Sigmoid colon (tissue), 7 donors: ENCODE measurements around the gene TRAPPC5. TPM values are rescaled to one million over a fixed set of nuclear protein-coding genes. Genes with fewer than 3 reads are reported as not detected.

Experiments
- DNase-seq: peaks from one replicate; pipeline ENCODE4 v3.0.0-alpha.2; 2019
- H3K27ac ChIP-seq, 4 donors: fragments of 200-600 bp; sonication (generic); one replicate each; pipeline ENCODE4 v1.5.1; 2016 to 2019; ENCODE audit warnings: mild to moderate bottlenecking in 1 of 4
- H3K27me3 ChIP-seq, 3 donors: fragments of 200-600 bp; sonication (generic); one replicate each; pipeline ENCODE4 v1.5.1; 2019; ENCODE audit warnings: mild to moderate bottlenecking in 1 of 3
- H3K36me3 ChIP-seq, 4 donors: fragments of 200-600 bp; sonication (generic); one replicate each; pipeline ENCODE4 v1.5.1; 2016 to 2019
- H3K4me1 ChIP-seq, 4 donors: fragments of 200-600 bp; sonication (generic); one replicate each; pipeline ENCODE4 v1.5.1; 2017 to 2019
- H3K4me3 ChIP-seq, 4 donors: fragments of 200-600 bp; sonication (generic); one replicate each; pipeline ENCODE4 v1.5.1; 2017 to 2019; ENCODE audit warnings: mild to moderate bottlenecking in 2 of 4, moderate library complexity in 1 of 4
- H3K9me3 ChIP-seq, 4 donors: fragments of 200-600 bp in 3 of 4; sonication (generic) in 3 of 4; one replicate each; pipeline versions ENCODE4 v1.5.1 to v1.6.1; 2013 to 2019
- CTCF ChIP-seq, 4 experiments: fragments of 450-650 bp in 3 of 4; fragments of 200-600 bp in 1 of 4; IDR thresholded peaks; one replicate each; pipeline ENCODE4 v1.5.1; 2016 to 2019; ENCODE audit warnings: antibody characterized with exemption in 4 of 4, mild to moderate bottlenecking in 3 of 4, moderate library complexity in 2 of 4
- EP300 ChIP-seq, 4 donors: sonication (generic); formaldehyde crosslinking; IDR thresholded peaks; one replicate each; pipeline ENCODE4 v1.6.1; 2017; ENCODE audit warnings: antibody characterized with exemption in 4 of 4
- POLR2A ChIP-seq, 2 donors: fragments of 450-650 bp; IDR thresholded peaks; one replicate each; pipeline ENCODE4 v1.6.1; 2016; ENCODE audit warnings: antibody characterized with exemption in 2 of 2, mild to moderate bottlenecking in 2 of 2, moderate library complexity in 2 of 2
- POLR2AphosphoS5 ChIP-seq, 4 donors: sonication (generic); formaldehyde crosslinking; IDR thresholded peaks; one replicate each; pipeline ENCODE4 v1.6.1; 2017; ENCODE audit warnings: antibody characterized with exemption in 4 of 4
- WGBS, 2 donors: extraction: QIAGEN DNeasy Blood & Tissue Kit; methylation state at CpG; one replicate each; pipeline ENCODE4 v1.1.7; 2013; 5-methylcytosine and 5-hydroxymethylcytosine counted together
- intact Hi-C: fragments of 100-400 bp; cut with DNase I; formaldehyde crosslinking; loops from one replicate; pipeline ENCODE4 v1.15.1; 2023
- polyA plus RNA-seq, 3 donors: library from polyadenylated mRNA; stranded (reverse); fragments of 200-250 nt; gene quantifications; one replicate each; pipeline ENCODE4 v1.2.3, GENCODE V29; 2013
- total RNA-seq, 4 donors: library from RNA; depleted of rRNA; stranded (reverse); fragments of >200 nt; gene quantifications; one replicate each; pipeline ENCODE4 v1.1.0, GENCODE V29; 2016
- donor health status: healthy with polysubstance abuse.
- donor health status: Bipolar disorder and iron deficiency.
- donor health status: healthy.

The TRAPPC5 gene
- total and polyA plus RNA-seq, 7 donors: 32.8 to 89.6 (median 55.3) TPM

- Histone ChIP-seq H3K9me3 (no peaks in the 10 kb centered on the region), H3K27me3 (peaks cover 0 to 53% (median 52%) of the 10 kb centered on the region in 3 donors), H3K4me3 (no peak overlapping the region), H3K4me1 (peaks cover 0 to 6% (median 1%) of the 10 kb centered on the region in 4 donors), H3K27ac (no peak overlapping the region), H3K36me3 (no peaks in the 10 kb centered on the region)
- intact Hi-C loops: no loop called here
- no peak for DNase-seq
- 89 to 90% methylated on average over 12 of the region's 12 CpGs for WGBS, 2 donors
- no peak for TF ChIP-seq POLR2A (IDR thresholded peaks at IDR 0.05)
- TF ChIP-seq CTCF (IDR thresholded peaks at IDR 0.05): no peak
- TF ChIP-seq EP300 (IDR thresholded peaks at IDR 0.05): no peak
- no peak for TF ChIP-seq POLR2AphosphoS5 (IDR thresholded peaks at IDR 0.05)
These were observed 41.7 kb upstream of the TRAPPC5 start for GRCh38 chr19:7638802-7639465.

DNA sequence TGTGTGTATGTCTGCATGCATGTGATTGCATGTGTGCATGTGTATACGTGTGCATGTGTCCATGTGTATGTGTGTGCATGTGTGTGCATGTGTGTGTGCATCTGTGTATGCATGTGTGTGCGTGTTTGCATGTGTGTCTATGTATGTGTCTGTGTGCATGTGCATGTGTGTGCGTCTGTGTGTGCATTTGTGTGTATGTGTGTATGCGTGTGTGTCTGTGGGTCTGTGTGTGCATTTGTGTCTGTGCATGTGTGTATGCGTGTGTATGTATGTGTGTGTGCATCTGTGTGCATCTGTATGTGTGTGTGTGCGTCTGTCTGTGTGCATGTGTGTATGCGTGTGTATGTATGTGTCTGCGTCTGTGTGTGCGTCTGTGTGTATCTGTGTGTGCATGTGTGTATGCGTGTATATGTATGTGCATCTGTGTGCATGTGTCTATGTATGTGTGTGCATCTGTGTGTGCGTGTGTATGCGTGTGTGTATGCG is 40.7 kb upstream of the TRAPPC5 start:
- intact Hi-C loops: no loop called here

DNA sequence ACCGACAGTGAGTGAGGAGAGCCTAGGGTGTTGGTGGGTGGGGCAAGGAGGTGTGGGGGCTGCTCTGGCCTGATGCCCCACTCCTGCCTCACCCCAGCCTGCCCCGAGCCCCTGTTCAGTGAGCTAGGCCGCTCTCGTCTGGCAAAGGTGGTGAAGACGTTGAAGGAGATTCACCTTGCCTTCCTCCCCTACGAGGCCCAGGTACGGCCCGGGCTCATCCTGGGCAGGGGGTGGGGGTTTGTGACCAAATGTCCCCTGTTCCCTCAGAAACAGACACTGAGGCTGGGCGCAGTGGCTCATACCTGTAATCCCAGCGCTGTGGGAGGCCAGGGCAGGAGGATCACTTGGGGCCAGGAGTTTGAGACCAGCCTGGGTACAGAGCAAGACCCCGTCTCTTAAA is 39.8 kb upstream of the TRAPPC5 start:
- DNase-seq: no peak
- 95% methylated on average over 11 of the region's 11 CpGs for WGBS, 2 donors
- Histone ChIP-seq H3K9me3 (no peaks in the 10 kb centered on the region), H3K4me3 (no peak overlapping the region), H3K27ac (no peak overlapping the region), H3K27me3 (peaks cover 0 to 61% (median 59%) of the 10 kb centered on the region in 3 donors), H3K36me3 (no peaks in the 10 kb centered on the region), H3K4me1 (peaks cover 0 to 6% (median 1%) of the 10 kb centered on the region in 4 donors)
- intact Hi-C loops: no loop called here
- TF ChIP-seq POLR2A (IDR thresholded peaks at IDR 0.05) (no peak), POLR2AphosphoS5 (IDR thresholded peaks at IDR 0.05) (no peak), EP300 (IDR thresholded peaks at IDR 0.05) (no peak), CTCF (IDR thresholded peaks at IDR 0.05) (no peak)

More for the DNA sequence above, 40.7 kb upstream of the TRAPPC5 start:
- peaks cover 0 to 56% (median 55%) of the 10 kb centered on the region in 3 donors for H3K27me3 ChIP-seq
- TF ChIP-seq CTCF (IDR thresholded peaks at IDR 0.05): no peak
- no peak for TF ChIP-seq POLR2AphosphoS5 (IDR thresholded peaks at IDR 0.05)
- no peak for TF ChIP-seq EP300 (IDR thresholded peaks at IDR 0.05)
- TF ChIP-seq POLR2A (IDR thresholded peaks at IDR 0.05): no peak
- H3K9me3 ChIP-seq: no peaks in the 10 kb centered on the region
- H3K27ac ChIP-seq: no peak overlapping the region
- WGBS, 2 donors: 97% methylated on average over 13 of the region's 13 CpGs
- H3K4me3 ChIP-seq: no peak overlapping the region
- no peaks in the 10 kb centered on the region for H3K36me3 ChIP-seq
- no peak for DNase-seq
- H3K4me1 ChIP-seq: peaks cover 0 to 6% (median 1%) of the 10 kb centered on the region in 4 donors

DNA sequence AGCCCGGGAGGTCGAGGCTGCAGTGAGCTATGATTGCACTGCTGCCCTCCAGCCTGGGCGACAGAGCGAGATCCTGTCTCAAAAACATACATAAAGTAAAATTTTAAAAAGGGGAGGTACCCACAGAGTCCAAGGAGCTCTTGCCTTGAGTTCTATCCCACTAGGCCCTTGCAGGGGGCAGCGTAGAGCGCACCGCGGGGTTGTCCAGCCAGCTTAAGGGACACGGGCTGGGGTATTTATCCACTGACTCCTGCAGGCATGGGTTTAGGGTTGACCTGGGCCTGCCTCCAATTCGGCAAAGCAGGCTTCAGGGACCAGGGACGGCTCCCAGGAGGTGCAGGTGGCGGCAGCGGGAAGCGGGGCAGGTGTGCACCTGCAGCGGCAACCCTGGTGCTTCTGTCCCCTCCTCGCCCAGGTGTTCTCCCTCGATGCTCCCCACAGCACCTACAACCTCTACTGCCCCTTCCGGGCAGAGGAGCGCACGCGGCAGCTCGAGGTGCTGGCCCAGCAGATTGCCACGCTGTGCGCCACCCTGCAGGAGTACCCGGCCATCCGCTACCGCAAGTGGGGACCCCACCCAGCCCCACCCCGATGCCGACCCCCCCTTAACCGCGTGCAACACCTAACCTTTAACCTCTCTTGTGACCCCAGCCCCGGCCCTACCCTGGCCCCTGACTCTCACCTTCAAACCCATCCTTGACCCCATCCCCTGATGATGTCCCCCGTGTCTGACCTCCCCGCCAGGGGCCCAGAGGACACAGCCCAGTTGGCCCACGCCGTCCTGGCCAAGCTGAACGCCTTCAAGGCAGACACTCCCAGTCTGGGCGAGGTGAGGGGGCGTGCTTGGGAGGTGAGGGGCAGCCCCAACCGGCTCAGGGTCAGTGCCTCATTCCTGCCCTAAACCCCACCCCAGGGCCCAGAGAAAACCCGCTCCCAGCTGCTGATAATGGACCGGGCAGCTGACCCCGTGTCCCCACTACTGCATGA is 39.0 kb upstream of the TRAPPC5 start:
- Histone ChIP-seq H3K4me1 (peaks cover 0 to 6% (median 1%) of the 10 kb centered on the region in 4 donors), H3K36me3 (no peaks in the 10 kb centered on the region), H3K27me3 (peaks cover 0 to 59% (median 51%) of the 10 kb centered on the region in 3 donors), H3K9me3 (no peaks in the 10 kb centered on the region), H3K4me3 (no peak overlapping the region), H3K27ac (no peak overlapping the region)
- intact Hi-C loops: no loop called here
- DNase-seq: no peak
- WGBS, 2 donors: 87 to 90% methylated on average over 43 of the region's 43 CpGs
- TF ChIP-seq CTCF (IDR thresholded peaks at IDR 0.05) (no peak), EP300 (IDR thresholded peaks at IDR 0.05) (no peak), POLR2A (IDR thresholded peaks at IDR 0.05) (no peak), POLR2AphosphoS5 (IDR thresholded peaks at IDR 0.05) (no peak)
